Measurements from ENCODE around the gene ABCC1.
"Not testable (repeated sequence)": the region's sequence is repeated elsewhere in the genome, so short reads cannot be mapped to it uniquely, and the experiment has no call there.

The ABCC1 gene

DNA sequence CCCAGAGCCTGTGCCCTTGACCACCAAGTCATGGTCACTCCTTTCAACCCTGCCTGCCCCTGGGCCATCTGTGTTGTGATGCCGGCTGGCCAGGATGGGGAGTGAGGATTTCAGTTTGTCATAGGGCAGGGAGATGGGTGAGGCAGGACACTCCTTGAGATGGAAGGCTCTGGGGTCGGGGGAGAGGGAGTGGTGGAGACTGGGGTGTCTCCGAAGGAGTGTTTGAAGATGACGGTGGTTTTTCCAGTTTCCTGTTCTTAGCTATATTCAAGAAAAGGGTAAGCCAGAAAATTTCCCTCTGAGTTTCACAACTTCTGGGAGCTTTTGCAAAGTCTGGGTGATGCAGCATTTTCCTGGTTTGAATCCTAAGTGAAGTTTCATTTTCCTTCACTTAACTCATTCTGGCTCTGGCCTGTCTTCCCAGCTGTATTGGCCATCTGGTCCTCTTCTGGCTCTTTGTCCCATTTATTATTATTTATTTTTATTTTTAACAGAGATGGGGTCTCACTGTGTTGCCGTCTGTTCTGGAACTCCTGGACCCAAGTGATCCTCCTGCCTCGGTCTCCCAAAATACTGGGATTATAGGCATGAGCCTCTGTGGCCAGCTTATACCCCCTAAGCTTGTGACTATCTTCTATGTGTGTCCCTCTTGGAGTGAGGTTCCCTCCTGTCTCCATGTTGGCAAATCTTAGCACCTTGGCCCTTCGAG, 27.7 kb downstream of the ABCC1 start:
- no peak for TF ChIP-seq CTCF (IDR thresholded peaks at IDR 0.05; ENCODE audit: control extremely low read depth, extremely low read depth, low read depth, missing control alignments)
- no peak for DNase-seq (ENCODE audit: extremely low spot score)
- ChIA-PET POLR2A (no interaction called here), CTCF (interaction anchor here (0.8 to 1.6 kb wide), 2 partner anchors 10 to 43 kb away, joined by 3 to 4 read pairs; no protein-coding TSS in a partner anchor)

GRCh38 chr16:15979801-15980200, 30.4 kb downstream of the ABCC1 start:
- no peak for DNase-seq (ENCODE audit: extremely low spot score)
- TF ChIP-seq CTCF (IDR thresholded peaks at IDR 0.05; ENCODE audit: control extremely low read depth, extremely low read depth, low read depth, missing control alignments): no peak
- CTCF ChIA-PET: no interaction called here

GRCh38 chr16:15980329-15980728, 30.9 kb downstream of the ABCC1 start:
- POLR2A ChIA-PET: no interaction called here
- CTCF ChIA-PET: no interaction called here
- DNase-seq (ENCODE audit: extremely low spot score): no peak
- no peak for TF ChIP-seq CTCF (IDR thresholded peaks at IDR 0.05; ENCODE audit: control extremely low read depth, extremely low read depth, low read depth, missing control alignments)

More at GRCh38 chr16:15979801-15980200, 30.4 kb downstream of the ABCC1 start:
- POLR2A ChIA-PET: no interaction called here

- no peak for TF ChIP-seq CTCF (IDR thresholded peaks at IDR 0.05; ENCODE audit: control extremely low read depth, extremely low read depth, low read depth, missing control alignments)
- POLR2A ChIA-PET: no interaction called here
- no peak for DNase-seq (ENCODE audit: extremely low spot score)
- CTCF ChIA-PET: no interaction called here
These were observed 32.0 kb downstream of the ABCC1 start for GRCh38 chr16:15981382-15981781.

DNA sequence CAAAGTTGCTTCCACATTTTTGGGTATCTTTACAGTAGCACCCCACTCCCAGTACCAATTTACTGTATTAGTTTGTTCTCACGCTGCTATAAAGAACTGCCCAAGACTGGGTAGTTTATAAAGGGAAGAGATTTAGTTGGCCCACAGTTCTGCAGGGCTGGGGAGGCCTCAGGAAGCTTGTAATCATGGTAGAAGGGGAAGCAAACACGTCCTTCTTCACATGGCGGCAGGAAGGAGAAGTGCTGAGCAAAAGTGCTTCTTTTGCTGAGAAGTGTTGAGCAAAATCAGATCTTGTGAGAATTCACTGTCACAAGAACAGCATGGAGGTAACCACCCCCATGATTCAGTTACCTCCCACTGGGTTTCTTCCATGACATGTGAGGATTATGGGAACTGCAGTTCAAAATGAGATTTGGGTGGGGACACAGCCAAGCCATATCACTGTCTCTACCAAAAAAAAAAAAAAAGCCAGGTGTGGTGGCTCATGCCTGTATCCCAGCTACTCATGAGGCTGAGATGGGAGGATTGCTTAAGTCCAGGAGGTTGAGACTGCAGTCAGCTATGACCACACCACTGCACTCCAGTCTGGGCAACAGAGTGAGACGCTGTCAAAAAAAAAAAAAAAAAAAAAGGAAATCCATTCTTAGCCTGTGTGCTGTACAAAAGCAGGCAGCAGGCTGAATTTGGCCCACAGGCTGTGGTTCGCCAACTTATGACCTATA, 32.9 kb downstream of the ABCC1 start:
- POLR2A ChIA-PET; DNase-seq (ENCODE audit: extremely low spot score): not testable (repeated sequence)
- CTCF ChIA-PET: interaction anchor here (0.6 kb wide), 1 partner anchor 337 kb away, joined by 3 read pairs; no protein-coding TSS in a partner anchor

GRCh38 chr16:15983898-15984297, 34.5 kb downstream of the ABCC1 start:
- ChIA-PET CTCF (no interaction called here), POLR2A (no interaction called here)
- DNase-seq (ENCODE audit: extremely low spot score): no peak
- no peak for TF ChIP-seq CTCF (IDR thresholded peaks at IDR 0.05; ENCODE audit: control extremely low read depth, extremely low read depth, low read depth, missing control alignments)

DNA sequence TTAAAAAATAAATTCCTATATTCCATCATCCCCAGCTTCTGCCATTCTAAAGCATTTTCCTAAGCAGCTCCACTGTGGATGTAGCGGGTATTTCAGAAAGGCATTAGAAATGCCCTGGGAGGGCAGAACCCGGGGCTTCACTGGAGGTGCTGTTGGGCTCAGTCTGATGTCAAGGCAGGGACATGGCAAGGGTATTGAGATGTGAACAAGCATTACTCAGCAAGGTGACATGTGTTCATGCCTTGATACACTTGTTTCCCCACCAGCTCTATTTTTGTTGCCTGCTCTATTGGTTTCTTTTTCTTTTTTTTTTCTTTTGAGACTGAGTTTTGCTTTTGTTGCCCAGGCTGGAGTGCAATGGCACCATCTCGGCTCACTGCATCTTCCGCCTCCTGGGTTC, 35.7 kb downstream of the ABCC1 start:
- DNase-seq (ENCODE audit: extremely low spot score): no peak
- ChIA-PET CTCF (interaction anchor here (1.2 to 1.3 kb wide), 2 partner anchors 11 to 19 kb away, joined by 3 to 4 read pairs; no protein-coding TSS in a partner anchor), POLR2A (no interaction called here)
- TF ChIP-seq CTCF (IDR thresholded peaks at IDR 0.05; ENCODE audit: control extremely low read depth, extremely low read depth, low read depth, missing control alignments): no peak

All from GM10248 (cell line).